Endothelial cell of umbilical vein (primary cell): ENCODE data around the gene CDH1. TPM values are rescaled to one million over a fixed set of nuclear protein-coding genes. Genes with fewer than 3 reads are reported as not detected.

Experiments used
- BruUV-seq: library from RNA; stranded (reverse); fragments of 400-500 nt; replicated peaks from 2 replicates; lab custom pipeline; 2021; lab: Mats Ljungman, UMichigan
- CTCF ChIA-PET: fragments of 300-600, 350-600 bp; sonication (Branson Sonifier 250); formaldehyde crosslinking; loops from one replicate; lab custom pipeline; 2021; ENCODE audit warnings: antibody characterized with exemption, inconsistent platforms; lab: Charles Lee
- POLR2A ChIA-PET: fragments of 300-600, 350-600 bp; sonication (Branson Sonifier 250); formaldehyde crosslinking; loops from one replicate; lab custom pipeline; 2021; ENCODE audit warnings: antibody characterized with exemption, inconsistent platforms; lab: Charles Lee
- DNase-seq: peaks from one replicate; pipeline ENCODE4 v3.0.0-alpha.2; 2011; ENCODE audit warnings: low read depth, low spot score
- FAIRE-seq: peaks from 2 replicates; lab custom pipeline; 2011; peaks lifted over from hg19 to GRCh38; lab: Jason Lieb, UNC
- H2AFZ ChIP-seq: 2 replicates; pipeline ENCODE4 v1.6.0; 2012; ENCODE audit warnings: low read depth, low read length, control low read depth, inconsistent platforms
- H3K27ac ChIP-seq: 2 replicates; pipeline ENCODE4 v1.5.1; 2011; ENCODE audit warnings: low read depth, mild to moderate bottlenecking, control low read depth, low read length, moderate library complexity; ENCODE audit not compliant: insufficient read depth
- H3K27me3 ChIP-seq, 2 experiments: 2 replicates each; pipeline versions ENCODE4 v1.6.0 to v1.6.1; 2011; ENCODE audit warnings: low read length in 2 of 2, mixed read lengths in 1 of 2; ENCODE audit not compliant: control insufficient read depth in 2 of 2, insufficient read depth in 2 of 2
- H3K36me3 ChIP-seq, 2 experiments: 2 replicates in 1 of 2; 3 replicates in 1 of 2; pipeline ENCODE4 v1.5.1; 2011; ENCODE audit warnings: low read length in 2 of 2, mild to moderate bottlenecking in 1 of 2, moderate library complexity in 1 of 2; ENCODE audit not compliant: control insufficient read depth in 2 of 2, insufficient read depth in 2 of 2; ENCODE audit errors: extremely low read depth in 1 of 2
- H3K4me1 ChIP-seq: 3 replicates; pipeline ENCODE4 v1.5.1; 2011; ENCODE audit warnings: mild to moderate bottlenecking, low read length; ENCODE audit not compliant: control insufficient read depth, insufficient read depth; ENCODE audit errors: extremely low read depth
- H3K4me2 ChIP-seq: 2 replicates; pipeline ENCODE4 v1.6.1; 2011; ENCODE audit warnings: low read length, control low read depth, mixed read lengths; ENCODE audit not compliant: insufficient read depth
- H3K4me3 ChIP-seq, 3 experiments: fragments of 200-600 bp in 1 of 3; sonication (generic), shearing (Covaris generic) in 1 of 3; replicated peaks in 1 of 3; 2 replicates each; pipeline ENCODE4 v1.5.1; 2011 to 2016; ENCODE audit warnings: control low read depth in 3 of 3, low read length in 3 of 3, mild to moderate bottlenecking in 2 of 3, inconsistent platforms in 1 of 3, low read depth in 1 of 3, moderate library complexity in 1 of 3; ENCODE audit not compliant: insufficient read depth in 1 of 3
- H3K79me2 ChIP-seq: 2 replicates; pipeline ENCODE4 v1.6.0; 2012; ENCODE audit warnings: low read length, inconsistent platforms; ENCODE audit not compliant: control insufficient read depth, insufficient read depth
- H3K9ac ChIP-seq: replicated peaks from 2 replicates; pipeline ENCODE3; 2011; ENCODE audit warnings: low read length, control low read depth; ENCODE audit not compliant: insufficient read depth; ENCODE audit errors: extremely low read depth
- H3K9me1 ChIP-seq: replicated peaks from 3 replicates; pipeline ENCODE4 v1.6.0; 2011; ENCODE audit warnings: mild to moderate bottlenecking, low read length; ENCODE audit not compliant: control insufficient read depth, insufficient read depth; ENCODE audit errors: extremely low read depth
- H3K9me3 ChIP-seq: replicated peaks from 2 replicates; pipeline ENCODE4 v1.5.1; 2012; ENCODE audit warnings: low read length, inconsistent platforms; ENCODE audit not compliant: control insufficient read depth, insufficient read depth
- H4K20me1 ChIP-seq: replicated peaks from 2 replicates; pipeline ENCODE3; 2011; ENCODE audit warnings: mild to moderate bottlenecking, low read length; ENCODE audit not compliant: control insufficient read depth, insufficient read depth; ENCODE audit errors: extremely low read depth
- CTCF ChIP-seq, 2 donors: IDR thresholded peaks; 1 replicate in 1 of 2; 2 replicates in 1 of 2; pipeline ENCODE4 v1.5.1; 2011; ENCODE audit warnings: low read length in 2 of 2, mild to moderate bottlenecking in 2 of 2, moderate library complexity in 2 of 2, control low read depth in 1 of 2, inconsistent platforms in 1 of 2, low read depth in 1 of 2; ENCODE audit not compliant: insufficient read depth in 1 of 2; ENCODE audit errors: extremely low read depth in 1 of 2
- EZH2 ChIP-seq: IDR thresholded peaks from 2 replicates; pipeline ENCODE4 v1.6.1; 2012; ENCODE audit warnings: borderline replicate concordance, low read depth, mild to moderate bottlenecking, moderate library complexity, low read length, inconsistent platforms; ENCODE audit not compliant: severe bottlenecking
- FOS ChIP-seq: IDR thresholded peaks from 2 replicates; pipeline ENCODE4 v1.6.1; 2011; ENCODE audit warnings: mild to moderate bottlenecking, low read length, moderate library complexity, borderline replicate concordance; ENCODE audit not compliant: insufficient read depth
- GATA2 ChIP-seq: IDR thresholded peaks from 2 replicates; pipeline ENCODE4 v1.7.0; 2011; ENCODE audit warnings: low read depth, mild to moderate bottlenecking, moderate library complexity, mixed read lengths, low read length; ENCODE audit not compliant: insufficient read length, insufficient read depth
- JUN ChIP-seq: IDR thresholded peaks from 2 replicates; pipeline ENCODE4 v1.6.1; 2011; ENCODE audit warnings: borderline replicate concordance, low read depth; ENCODE audit not compliant: insufficient read length, insufficient read depth
- MAX ChIP-seq: IDR thresholded peaks from 2 replicates; pipeline ENCODE4 v1.6.1; 2011; ENCODE audit not compliant: insufficient read depth, insufficient read length
- MYC ChIP-seq: IDR thresholded peaks from one replicate; pipeline ENCODE4 v1.6.1; 2011; ENCODE audit warnings: mild to moderate bottlenecking, low read depth, low read length
- POLR2A ChIP-seq: IDR thresholded peaks from 2 replicates; pipeline ENCODE4 v1.6.1; 2012; ENCODE audit warnings: low read depth, mild to moderate bottlenecking, control low read depth, low read length
- POLR2AphosphoS5 ChIP-seq: IDR thresholded peaks from 2 replicates; pipeline ENCODE4 v1.6.1; 2012; ENCODE audit warnings: low read depth, mild to moderate bottlenecking, control low read depth, low read length, moderate library complexity; ENCODE audit not compliant: insufficient read depth
- dilution Hi-C: fragments of 300-500 bp; cut with MboI; formaldehyde crosslinking; loops from one replicate; pipeline ENCODE4 v1.15.0; 2019; ENCODE audit warnings: low sequenced_read_pairs; ENCODE audit not compliant: extremely low pct_ligation_motif_present
- intact Hi-C: fragments of 100-400 bp; cut with micrococcal nuclease; formaldehyde crosslinking; loops from one replicate; pipeline ENCODE4 v1.10.0; 2022
- polyA plus RNA-seq, 4 experiments: library from polyadenylated mRNA; depleted of rRNA in 3 of 4; stranded (reverse) in 3 of 4; unstranded in 1 of 4; fragments of >200 nt; gene quantifications; 2 replicates each; pipeline versions ENCODE4 v1.2.1 to v1.2.3, GENCODE V29; 2011 to 2012; ENCODE audit warnings: missing spikeins in 1 of 4
- total RNA-seq: library from RNA; stranded (reverse); gene quantifications from 2 replicates; pipeline ENCODE4 v1.2.3, GENCODE V29; 2021

CDH1 gene
- total and polyA plus RNA-seq, 2 donors (not counting 3 experiments of a cell fraction or from before 2014, with no cell fraction given): 0.28 to 0.69 TPM

GRCh38 chr16:68866933-68867332 is 129.8 kb downstream of the CDH1 start:
- Histone ChIP-seq H2AFZ (no peak overlapping the region), H3K36me3 (no peaks in the 10 kb centered on the region), H3K9me3 (no peaks in the 10 kb centered on the region), H3K9ac (no peak overlapping the region), H3K27ac (no peak overlapping the region), H3K79me2 (no peaks in the 10 kb centered on the region), H3K4me1 (no peaks in the 10 kb centered on the region), H3K4me3 (no peak overlapping the region), H3K27me3 (no peaks in the 10 kb centered on the region), H3K9me1 (no peaks in the 10 kb centered on the region), H3K4me2 (no peak overlapping the region), H4K20me1 (no peaks in the 10 kb centered on the region)
- ChIA-PET CTCF (interaction anchor here (0.7 to 1.6 kb wide), 2 partner anchors 10 to 20 kb away, joined by 3 to 11 read pairs; no protein-coding TSS in a partner anchor), POLR2A (no interaction called here)
- FAIRE-seq (no peak), DNase-seq (no peak)
- intact Hi-C loops: no loop called here
- dilution Hi-C loops: no loop called here
- BruUV-seq: no TSS peak
- TF ChIP-seq MYC (no peak), POLR2A (no peak), EZH2 (no peak), JUN (no peak), MAX (no peak), POLR2AphosphoS5 (no peak), GATA2 (no peak), CTCF (IDR thresholded peaks at IDR 0.05; ENCODE audit: extremely low read depth in 1 of 2, insufficient read depth in 1 of 2, low read depth in 1 of 2, low read length in 2 of 2) (no peak), FOS (no peak)
